DOHH2 (cell line): Measurements from ENCODE around the gene SPTLC2.

Experiments
- EZH2phosphoT487 ChIP-seq: fragments of 200-600 bp; sonication (generic); IDR thresholded peaks from 2 replicates; pipeline ENCODE4 v1.6.1; 2017; ENCODE audit warnings: borderline replicate concordance, mild to moderate bottlenecking, antibody characterized with exemption, low read length, moderate library complexity, mixed read lengths
- TF ChIP-seq, protein P1 (sequence below): fragments of 200-600 bp; sonication (generic); IDR thresholded peaks from one replicate; pipeline ENCODE4 v1.5.1; 2014; ENCODE audit warnings: antibody characterized with exemption, mild to moderate bottlenecking, low read depth, low read length; ENCODE audit not compliant: poor library complexity, severe bottlenecking

GRCh38 chr14:77541905-77542304 lies 74.5 kb downstream of the SPTLC2 start:
- TF ChIP-seq, protein P1, sequence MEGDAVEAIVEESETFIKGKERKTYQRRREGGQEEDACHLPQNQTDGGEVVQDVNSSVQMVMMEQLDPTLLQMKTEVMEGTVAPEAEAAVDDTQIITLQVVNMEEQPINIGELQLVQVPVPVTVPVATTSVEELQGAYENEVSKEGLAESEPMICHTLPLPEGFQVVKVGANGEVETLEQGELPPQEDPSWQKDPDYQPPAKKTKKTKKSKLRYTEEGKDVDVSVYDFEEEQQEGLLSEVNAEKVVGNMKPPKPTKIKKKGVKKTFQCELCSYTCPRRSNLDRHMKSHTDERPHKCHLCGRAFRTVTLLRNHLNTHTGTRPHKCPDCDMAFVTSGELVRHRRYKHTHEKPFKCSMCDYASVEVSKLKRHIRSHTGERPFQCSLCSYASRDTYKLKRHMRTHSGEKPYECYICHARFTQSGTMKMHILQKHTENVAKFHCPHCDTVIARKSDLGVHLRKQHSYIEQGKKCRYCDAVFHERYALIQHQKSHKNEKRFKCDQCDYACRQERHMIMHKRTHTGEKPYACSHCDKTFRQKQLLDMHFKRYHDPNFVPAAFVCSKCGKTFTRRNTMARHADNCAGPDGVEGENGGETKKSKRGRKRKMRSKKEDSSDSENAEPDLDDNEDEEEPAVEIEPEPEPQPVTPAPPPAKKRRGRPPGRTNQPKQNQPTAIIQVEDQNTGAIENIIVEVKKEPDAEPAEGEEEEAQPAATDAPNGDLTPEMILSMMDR, result no peak
- no peak for TF ChIP-seq EZH2phosphoT487
